ENCODE results near the gene DSTN. TPM values are rescaled to one million over a fixed set of nuclear protein-coding genes. Genes with fewer than 3 reads are reported as not detected.

Gene DSTN
- total and polyA plus RNA-seq, 12 donors = 261 to 802 (median 546) TPM

DNA sequence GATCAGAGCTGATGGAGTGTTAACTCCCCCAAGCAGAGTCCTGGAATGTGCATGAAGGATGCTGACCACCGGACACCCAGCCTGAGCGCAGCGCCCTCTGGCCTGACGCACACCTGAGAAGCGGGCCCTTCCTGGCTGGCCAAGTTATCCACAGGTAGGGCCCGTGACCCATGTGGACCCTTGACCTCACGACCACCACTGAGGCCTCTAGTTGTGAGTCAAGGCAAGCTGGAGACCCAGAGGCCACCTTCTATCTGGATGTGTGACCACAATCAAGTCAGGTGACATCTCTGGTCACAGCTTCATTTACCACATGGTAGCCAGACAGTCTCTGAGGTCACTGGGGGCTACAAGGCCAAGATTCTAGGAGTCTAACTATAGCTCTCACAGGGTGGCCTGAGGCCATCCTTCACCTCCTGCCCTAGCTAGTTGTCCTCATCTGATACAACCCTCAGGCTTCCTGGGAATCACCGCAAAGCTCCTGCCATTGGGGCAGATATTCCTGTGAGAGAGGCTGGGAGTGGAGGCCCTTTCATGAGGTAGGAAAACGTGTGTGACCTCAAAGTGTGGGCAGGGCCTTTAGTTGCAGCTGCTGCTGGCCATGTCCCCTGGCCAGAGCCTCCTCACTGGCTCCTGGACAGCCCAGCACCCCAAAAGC is 53.1 kb downstream of the DSTN start:
- WGBS, 2 donors = 92% methylated on average over 9 of the region's 9 CpGs
- Histone ChIP-seq H3K4me1 (peaks cover 0 to 12% (median 0%) of the 10 kb centered on the region in 9 donors), H3K9me3 (no peaks in the 10 kb centered on the region), H3K36me3 (peaks cover 0 to 100% (median 51%) of the 10 kb centered on the region in 9 donors), H3K27me3 (no peaks in the 10 kb centered on the region), H3K4me3 (no peak overlapping the region), H3K27ac (no peak overlapping the region)
- DNase-seq (no peak), ATAC-seq (no peak)
- intact Hi-C loops (cut with DNase I) = no loop called here
- TF ChIP-seq, protein P1, sequence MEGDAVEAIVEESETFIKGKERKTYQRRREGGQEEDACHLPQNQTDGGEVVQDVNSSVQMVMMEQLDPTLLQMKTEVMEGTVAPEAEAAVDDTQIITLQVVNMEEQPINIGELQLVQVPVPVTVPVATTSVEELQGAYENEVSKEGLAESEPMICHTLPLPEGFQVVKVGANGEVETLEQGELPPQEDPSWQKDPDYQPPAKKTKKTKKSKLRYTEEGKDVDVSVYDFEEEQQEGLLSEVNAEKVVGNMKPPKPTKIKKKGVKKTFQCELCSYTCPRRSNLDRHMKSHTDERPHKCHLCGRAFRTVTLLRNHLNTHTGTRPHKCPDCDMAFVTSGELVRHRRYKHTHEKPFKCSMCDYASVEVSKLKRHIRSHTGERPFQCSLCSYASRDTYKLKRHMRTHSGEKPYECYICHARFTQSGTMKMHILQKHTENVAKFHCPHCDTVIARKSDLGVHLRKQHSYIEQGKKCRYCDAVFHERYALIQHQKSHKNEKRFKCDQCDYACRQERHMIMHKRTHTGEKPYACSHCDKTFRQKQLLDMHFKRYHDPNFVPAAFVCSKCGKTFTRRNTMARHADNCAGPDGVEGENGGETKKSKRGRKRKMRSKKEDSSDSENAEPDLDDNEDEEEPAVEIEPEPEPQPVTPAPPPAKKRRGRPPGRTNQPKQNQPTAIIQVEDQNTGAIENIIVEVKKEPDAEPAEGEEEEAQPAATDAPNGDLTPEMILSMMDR (IDR thresholded peaks at IDR 0.05) = no peak

DNA sequence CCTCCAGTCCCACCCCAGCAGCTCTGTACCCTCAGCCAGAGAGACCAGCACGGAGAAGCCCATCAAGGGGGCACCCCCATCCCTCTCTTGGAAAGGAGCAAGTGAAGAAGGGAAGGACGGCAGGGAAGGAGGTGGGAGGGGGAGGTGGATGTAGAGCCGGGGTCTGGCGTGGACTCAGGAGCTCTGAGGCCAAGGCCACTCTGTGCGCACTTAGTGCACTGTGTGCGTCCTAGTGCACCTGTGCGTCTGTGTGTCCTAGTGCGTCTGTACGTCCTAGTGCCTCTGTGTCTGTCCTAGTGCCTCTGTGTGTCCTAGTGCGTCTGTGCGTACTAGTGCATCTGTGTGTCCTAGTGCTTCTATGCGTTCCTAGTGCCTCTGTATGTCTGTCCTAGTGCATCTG is 54.2 kb downstream of the DSTN start:
- ATAC-seq (no peak), DNase-seq (no peak)
- Histone ChIP-seq H3K4me3 (no peak overlapping the region), H3K4me1 (peaks cover 0 to 12% (median 0%) of the 10 kb centered on the region in 9 donors), H3K27ac (no peak overlapping the region), H3K27me3 (no peaks in the 10 kb centered on the region), H3K9me3 (no peaks in the 10 kb centered on the region), H3K36me3 (peaks cover 0 to 100% (median 59%) of the 10 kb centered on the region in 9 donors)
- intact Hi-C loops (cut with DNase I) = no loop called here
- TF ChIP-seq, protein P1 (IDR thresholded peaks at IDR 0.05) = no peak
- WGBS, 2 donors = 94% methylated on average over 12 of the region's 12 CpGs

DNA sequence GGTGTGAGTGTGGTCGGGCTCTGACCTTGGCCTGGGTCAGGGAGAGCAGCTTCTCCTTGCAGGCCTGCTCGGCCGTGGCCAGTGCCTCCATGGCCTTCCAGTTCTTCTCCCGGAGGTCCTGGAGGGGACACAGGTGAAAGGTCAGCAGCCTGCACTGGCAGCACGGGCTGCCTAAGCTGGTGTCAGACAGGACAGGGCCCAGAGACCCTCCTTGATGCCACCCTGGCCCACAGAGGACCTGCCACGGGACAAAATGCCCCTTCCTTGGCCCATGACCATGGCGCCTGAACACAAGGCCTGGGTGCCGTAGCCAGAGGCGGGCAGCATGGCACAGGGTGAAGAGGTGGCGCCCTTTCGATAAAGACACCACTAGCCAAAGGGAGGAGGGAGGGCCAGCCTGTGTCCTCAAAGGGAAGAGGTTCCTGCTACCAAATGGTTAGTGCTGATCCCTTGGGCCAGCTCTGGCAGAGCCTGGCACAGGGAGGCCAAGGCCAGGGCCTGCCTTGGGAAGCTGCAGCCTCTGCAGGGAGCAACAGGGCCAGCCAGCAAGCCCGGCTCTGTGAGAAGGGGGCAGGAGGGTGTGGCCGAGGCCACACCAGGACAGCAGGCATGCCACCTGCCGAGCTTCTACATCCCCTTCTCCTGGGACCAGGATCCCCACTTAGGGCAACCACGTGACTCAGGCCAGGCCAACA is 54.8 kb downstream of the DSTN start:
- DNase-seq = no peak
- H3K36me3 ChIP-seq = peaks cover 0 to 100% (median 53%) of the 10 kb centered on the region in 9 donors
- TF ChIP-seq, protein P1 (IDR thresholded peaks at IDR 0.05) = no peak
- 92% methylated on average over 15 of the region's 15 CpGs for WGBS, 2 donors
- H3K4me3 ChIP-seq = no peak overlapping the region
- intact Hi-C loops (cut with DNase I) = no loop called here
- no peak for ATAC-seq
- H3K27ac ChIP-seq = no peak overlapping the region
- peaks cover 0 to 12% (median 0%) of the 10 kb centered on the region in 9 donors for H3K4me1 ChIP-seq
- no peaks in the 10 kb centered on the region for H3K27me3 ChIP-seq
- no peaks in the 10 kb centered on the region for H3K9me3 ChIP-seq

DNA sequence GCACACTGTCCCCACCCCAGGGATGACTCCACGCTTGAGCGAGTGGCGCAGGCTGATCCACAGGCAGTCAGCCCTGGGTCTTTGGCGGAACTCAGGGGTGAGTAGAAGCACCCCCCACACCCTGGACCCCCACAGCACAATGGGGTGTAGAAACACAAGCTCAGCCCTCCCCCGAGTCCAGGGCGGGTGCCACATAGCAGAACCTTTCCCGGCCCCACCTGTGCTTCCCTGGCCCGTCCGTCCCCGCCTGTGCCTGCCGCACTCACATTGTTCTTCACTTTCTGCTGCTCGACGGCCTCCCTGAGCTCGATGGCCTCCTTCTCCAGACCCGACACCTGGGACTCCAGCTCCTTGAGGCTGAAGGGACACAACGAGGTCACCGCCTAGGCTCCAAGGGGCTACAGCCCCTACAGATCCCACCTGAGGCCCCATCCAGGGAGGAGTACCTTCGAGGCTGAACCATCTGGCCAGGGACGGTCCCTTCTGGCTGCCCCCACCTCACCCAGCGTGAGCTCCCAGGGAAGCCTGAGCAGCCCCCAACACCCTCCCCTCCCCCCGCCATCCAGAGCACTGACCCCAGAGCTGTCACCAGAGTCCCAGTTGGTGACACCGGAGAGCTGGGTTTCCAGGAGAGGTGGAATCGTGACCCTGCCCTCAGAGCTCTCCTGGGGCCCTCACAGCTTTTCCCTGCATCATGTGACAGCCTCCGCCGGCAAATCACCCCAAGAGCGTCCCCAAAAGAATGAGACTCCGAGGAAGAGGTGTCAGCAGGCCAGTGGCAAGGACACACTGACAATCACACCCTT is 55.6 kb downstream of the DSTN start:
- peaks cover 0 to 12% (median 0%) of the 10 kb centered on the region in 9 donors for H3K4me1 ChIP-seq
- H3K9me3 ChIP-seq = no peaks in the 10 kb centered on the region
- no peak overlapping the region for H3K27ac ChIP-seq
- no peak for ATAC-seq
- TF ChIP-seq, protein P1 (IDR thresholded peaks at IDR 0.05) = no peak
- intact Hi-C loops (cut with DNase I) = no loop called here
- no peak overlapping the region for H3K4me3 ChIP-seq
- no peak for DNase-seq
- H3K27me3 ChIP-seq = no peaks in the 10 kb centered on the region
- WGBS, 2 donors = 94 to 95% methylated on average over 27 of the region's 27 CpGs
- H3K36me3 ChIP-seq = peaks cover 0 to 100% (median 45%) of the 10 kb centered on the region in 9 donors
